ENCODE data around the gene FBXO42. TPM values are rescaled to one million over a fixed set of nuclear protein-coding genes. Genes with fewer than 3 reads are reported as not detected.

Gene FBXO42
- total RNA-seq, 1 donor from 2014 or later = 25.6 TPM

GRCh38 chr1:16235347-16235746, 116.9 kb downstream of the FBXO42 start:
- Mint-ChIP-seq H3K36me3 (ENCODE audit: low read depth, unreplicated experiment) (no peaks in the 10 kb centered on the region), H3K27me3 (ENCODE audit: low read depth, unreplicated experiment) (peaks cover 2% of the 10 kb centered on the region), H3K9me3 (ENCODE audit: unreplicated experiment) (peaks cover 4% of the 10 kb centered on the region), H3K27ac (ENCODE audit: unreplicated experiment) (no peak overlapping the region), H3K4me3 (ENCODE audit: unreplicated experiment) (no peak overlapping the region), H3K4me1 (ENCODE audit: low read depth, unreplicated experiment) (peaks cover 7% of the 10 kb centered on the region)
- no peaks in the 10 kb centered on the region for H3K36me3 ChIP-seq (ENCODE audit: insufficient read depth, low read length)
- H4K20me1 ChIP-seq (ENCODE audit: insufficient read depth, low read length) = no peaks in the 10 kb centered on the region
- TF ChIP-seq CTCF (IDR thresholded peaks at IDR 0.05; ENCODE audit: insufficient read depth, low read depth, low read length) = no peak
- TF ChIP-seq EZH2 (IDR thresholded peaks at IDR 0.05; ENCODE audit: insufficient read depth, low read length) = no peak
- no peak overlapping the region for H3K4me3 ChIP-seq (ENCODE audit: insufficient read depth, low read depth, low read length)
- peaks cover 24% of the 10 kb centered on the region for H3K4me1 ChIP-seq (ENCODE audit: insufficient read depth, low read length)
- FAIRE-seq = no peak
- no peaks in the 10 kb centered on the region for H3K27me3 ChIP-seq (ENCODE audit: insufficient read depth, low read length)
- H3K9me3 ChIP-seq (ENCODE audit: insufficient read depth, low read depth, low read length) = no peaks in the 10 kb centered on the region
- no peak overlapping the region for H2AFZ ChIP-seq (ENCODE audit: low read depth, low read length)
- no peak overlapping the region for H3K9ac ChIP-seq (ENCODE audit: low read length)
- H3K27ac ChIP-seq (ENCODE audit: low read depth, low read length) = no peak overlapping the region
- DNase-seq (ENCODE audit: low read depth) = no peak
- H3K79me2 ChIP-seq (ENCODE audit: insufficient read depth, low read length) = no peaks in the 10 kb centered on the region
- H3K4me2 ChIP-seq (ENCODE audit: low read length) = no peak overlapping the region

- peaks cover 7% of the 10 kb centered on the region for H3K4me1 Mint-ChIP-seq (ENCODE audit: low read depth, unreplicated experiment)
- Histone ChIP-seq H3K4me3 (ENCODE audit: insufficient read depth, low read depth, low read length) (no peak overlapping the region), H2AFZ (ENCODE audit: low read depth, low read length) (no peak overlapping the region), H3K27ac (ENCODE audit: low read depth, low read length) (no peak overlapping the region), H3K4me2 (ENCODE audit: low read length) (no peak overlapping the region), H3K27me3 (ENCODE audit: insufficient read depth, low read length) (peaks cover 4% of the 10 kb centered on the region), H3K36me3 (ENCODE audit: insufficient read depth, low read length) (no peaks in the 10 kb centered on the region), H3K9me3 (ENCODE audit: insufficient read depth, low read depth, low read length) (no peaks in the 10 kb centered on the region), H4K20me1 (ENCODE audit: insufficient read depth, low read length) (no peaks in the 10 kb centered on the region), H3K9ac (ENCODE audit: low read length) (no peak overlapping the region), H3K4me1 (ENCODE audit: insufficient read depth, low read length) (peaks cover 24% of the 10 kb centered on the region), H3K79me2 (ENCODE audit: insufficient read depth, low read length) (no peaks in the 10 kb centered on the region)
- no peak overlapping the region for H3K27ac Mint-ChIP-seq (ENCODE audit: unreplicated experiment)
- TF ChIP-seq CTCF (IDR thresholded peaks at IDR 0.05; ENCODE audit: insufficient read depth, low read depth, low read length) (no peak), EZH2 (IDR thresholded peaks at IDR 0.05; ENCODE audit: insufficient read depth, low read length) (no peak)
- DNase-seq (ENCODE audit: low read depth) (no peak), FAIRE-seq (no peak)
- peaks cover 4% of the 10 kb centered on the region for H3K9me3 Mint-ChIP-seq (ENCODE audit: unreplicated experiment)
- H3K36me3 Mint-ChIP-seq (ENCODE audit: low read depth, unreplicated experiment) = no peaks in the 10 kb centered on the region
- H3K4me3 Mint-ChIP-seq (ENCODE audit: unreplicated experiment) = no peak overlapping the region
- peaks cover 17% of the 10 kb centered on the region for H3K27me3 Mint-ChIP-seq (ENCODE audit: low read depth, unreplicated experiment)
These were observed 118.8 kb downstream of the FBXO42 start for GRCh38 chr1:16233431-16233830.

- Mint-ChIP-seq H3K9me3 (ENCODE audit: unreplicated experiment) (peaks cover 4% of the 10 kb centered on the region), H3K27me3 (ENCODE audit: low read depth, unreplicated experiment) (peaks cover 26% of the 10 kb centered on the region), H3K4me3 (ENCODE audit: unreplicated experiment) (no peak overlapping the region), H3K4me1 (ENCODE audit: low read depth, unreplicated experiment) (peaks cover 7% of the 10 kb centered on the region), H3K27ac (ENCODE audit: unreplicated experiment) (no peak overlapping the region), H3K36me3 (ENCODE audit: low read depth, unreplicated experiment) (peaks cover 3% of the 10 kb centered on the region)
- Histone ChIP-seq H3K4me2 (ENCODE audit: low read length) (no peak overlapping the region), H3K9me3 (ENCODE audit: insufficient read depth, low read depth, low read length) (no peaks in the 10 kb centered on the region), H3K9ac (ENCODE audit: low read length) (no peak overlapping the region), H3K79me2 (ENCODE audit: insufficient read depth, low read length) (no peaks in the 10 kb centered on the region), H3K36me3 (ENCODE audit: insufficient read depth, low read length) (no peaks in the 10 kb centered on the region), H2AFZ (ENCODE audit: low read depth, low read length) (no peak overlapping the region), H3K4me1 (ENCODE audit: insufficient read depth, low read length) (peaks cover 26% of the 10 kb centered on the region), H3K4me3 (ENCODE audit: insufficient read depth, low read depth, low read length) (no peak overlapping the region), H3K27ac (ENCODE audit: low read depth, low read length) (no peak overlapping the region), H4K20me1 (ENCODE audit: insufficient read depth, low read length) (no peaks in the 10 kb centered on the region), H3K27me3 (ENCODE audit: insufficient read depth, low read length) (peaks cover 14% of the 10 kb centered on the region)
- no peak for FAIRE-seq
- no peak for TF ChIP-seq CTCF (IDR thresholded peaks at IDR 0.05; ENCODE audit: insufficient read depth, low read depth, low read length)
- TF ChIP-seq EZH2 (IDR thresholded peaks at IDR 0.05; ENCODE audit: insufficient read depth, low read length) = no peak
- DNase-seq (ENCODE audit: low read depth) = no peak
These were observed 120.0 kb downstream of the FBXO42 start for GRCh38 chr1:16232316-16232710.

All from astrocyte (in vitro differentiated cells and primary cell).